ENCODE results near the gene TMEM144.

DNA sequence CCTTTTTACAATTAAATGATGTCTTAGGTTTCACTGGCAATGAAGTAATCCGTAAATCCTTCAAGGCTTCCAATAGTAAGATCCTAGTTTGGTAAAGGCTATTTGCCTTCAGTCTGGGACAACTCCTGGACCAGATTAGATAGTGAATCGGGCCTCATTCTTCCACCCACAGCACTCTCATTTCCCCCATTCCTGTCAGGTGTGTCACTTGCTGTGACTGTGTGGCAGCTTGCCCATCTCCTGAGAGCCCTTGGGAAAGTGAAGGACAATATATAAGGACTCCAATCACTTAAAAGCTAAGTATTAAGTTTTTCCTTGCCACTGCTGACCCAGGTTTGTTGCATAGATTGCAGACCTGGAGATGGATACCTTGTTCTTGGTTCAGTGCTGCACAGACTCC is 34.2 kb upstream of the TMEM144 start:
- no peak for TF ChIP-seq YY1 (IDR thresholded peaks at IDR 0.05; ENCODE audit: insufficient read depth, insufficient read length)
- TF ChIP-seq ZNF274 (IDR thresholded peaks at IDR 0.05; ENCODE audit: low read depth, low read length): no peak

Data from NT2/D1 (cell line).